Fibroblast of gingiva (primary cell): Measurements from ENCODE around the gene CELF4.

Experiments
- DNase-seq: peaks from one replicate; pipeline ENCODE4 v3.0.0-alpha.2; 2011; ENCODE audit warnings: low read depth

CELF4 gene

DNA sequence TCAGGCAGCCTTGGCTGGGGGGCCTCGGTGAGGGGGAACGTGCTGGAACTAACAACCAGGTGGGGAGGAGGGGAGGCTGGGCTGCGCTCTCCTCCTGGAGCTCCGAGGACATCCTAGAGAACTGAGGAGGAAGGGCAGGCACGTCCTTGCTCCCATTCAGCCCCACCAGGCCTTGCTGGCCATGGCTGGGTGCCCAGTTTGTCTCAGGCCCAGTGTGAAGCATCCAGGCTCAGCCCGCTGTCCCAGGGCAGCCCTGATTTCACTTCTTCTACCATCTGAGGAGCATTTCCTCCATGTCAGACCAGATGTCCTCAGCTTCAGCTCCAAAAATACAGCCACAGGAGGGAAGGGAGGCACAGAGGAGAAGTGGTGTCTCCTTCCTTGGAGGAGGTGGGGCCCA is 125.4 kb downstream of the CELF4 start:
- no peak for DNase-seq

GRCh38 chr18:37438417-37439180 is 127.0 kb downstream of the CELF4 start:
- no peak for DNase-seq

GRCh38 chr18:37435996-37436395 is 129.6 kb downstream of the CELF4 start:
- no peak for DNase-seq

DNA sequence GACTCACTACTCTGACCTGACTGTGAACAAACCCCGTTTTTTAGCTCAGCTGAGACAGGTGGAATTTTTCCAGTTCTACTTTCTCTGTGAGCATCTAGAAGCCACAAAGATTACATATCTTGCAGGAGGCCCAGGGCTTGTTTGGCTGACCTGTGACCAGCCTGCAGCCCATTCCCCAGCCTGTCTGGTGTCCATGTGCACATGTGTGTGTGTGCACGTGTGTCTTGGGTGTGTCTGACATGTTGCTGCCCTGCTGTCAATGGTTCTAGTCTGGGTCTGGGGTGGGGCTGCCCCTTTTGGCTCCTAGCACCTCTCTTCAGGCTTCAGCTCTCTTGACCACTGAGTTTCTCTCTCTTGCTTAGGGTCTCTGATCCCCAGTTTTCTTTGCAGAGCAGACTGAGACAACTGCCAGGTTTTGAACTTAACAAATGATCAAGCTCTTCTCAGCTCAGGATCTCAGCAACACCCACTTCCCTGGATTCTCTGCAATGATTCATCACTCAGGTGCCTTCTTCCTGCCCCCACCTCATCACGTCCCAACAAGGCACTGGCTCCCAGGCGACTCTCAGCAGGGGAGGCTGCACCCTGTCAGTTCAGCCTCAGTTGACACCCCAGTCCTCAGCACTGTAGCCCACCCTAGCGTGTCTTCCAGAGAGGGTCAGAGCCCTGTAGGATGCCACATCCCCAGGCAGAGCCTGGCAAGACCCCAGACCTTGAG is 130.3 kb downstream of the CELF4 start:
- no peak for DNase-seq

- no peak for DNase-seq
Observed at GRCh38 chr18:37434161-37434860, 131.3 kb downstream of the CELF4 start.

- DNase-seq = no peak
Observed at GRCh38 chr18:37432436-37433195, 133.0 kb downstream of the CELF4 start.

- DNase-seq = no peak
Observed at GRCh38 chr18:37430357-37431076, 135.1 kb downstream of the CELF4 start.

DNA sequence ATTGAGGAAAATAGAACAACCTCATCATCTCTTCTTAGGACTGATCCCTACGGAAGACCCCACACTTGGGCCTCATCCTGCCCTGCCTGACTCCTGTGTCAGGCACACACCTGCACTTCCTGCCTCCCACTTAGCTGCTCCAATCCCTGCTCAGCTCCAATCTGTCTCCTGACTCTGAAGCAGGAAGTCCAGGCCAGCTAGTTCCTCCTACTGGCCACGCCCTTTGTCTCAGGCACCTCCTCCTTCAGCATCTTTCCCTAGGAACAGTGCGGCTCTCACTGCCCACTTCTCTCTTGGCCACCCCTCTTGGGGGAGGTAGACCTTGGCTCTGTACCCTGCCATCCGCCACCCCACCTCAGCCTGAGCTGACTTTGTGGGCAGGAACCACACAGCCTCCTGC is 135.8 kb downstream of the CELF4 start:
- no peak for DNase-seq

- no peak for DNase-seq
Observed at GRCh38 chr18:37428288-37428974, 137.2 kb downstream of the CELF4 start.

DNA sequence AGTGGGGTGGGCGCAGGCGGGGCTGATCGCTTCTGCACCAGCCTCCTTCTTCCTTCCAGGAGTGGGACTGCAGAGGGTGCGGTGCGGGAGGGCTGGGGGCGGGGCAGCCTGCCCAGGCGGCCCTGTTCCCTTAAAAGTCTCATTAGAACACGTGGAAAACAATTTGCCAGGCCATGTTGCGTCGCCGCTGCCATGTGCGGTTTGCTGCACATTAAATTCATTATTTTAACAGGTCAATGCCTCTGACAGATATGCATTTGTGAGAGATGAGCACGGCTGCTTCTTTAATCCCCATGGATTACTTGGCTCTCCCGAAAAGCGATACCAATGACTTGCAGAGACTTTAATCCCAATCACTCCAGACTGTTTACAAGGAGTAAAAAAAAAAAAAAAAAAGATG is 139.0 kb downstream of the CELF4 start:
- no peak for DNase-seq

DNA sequence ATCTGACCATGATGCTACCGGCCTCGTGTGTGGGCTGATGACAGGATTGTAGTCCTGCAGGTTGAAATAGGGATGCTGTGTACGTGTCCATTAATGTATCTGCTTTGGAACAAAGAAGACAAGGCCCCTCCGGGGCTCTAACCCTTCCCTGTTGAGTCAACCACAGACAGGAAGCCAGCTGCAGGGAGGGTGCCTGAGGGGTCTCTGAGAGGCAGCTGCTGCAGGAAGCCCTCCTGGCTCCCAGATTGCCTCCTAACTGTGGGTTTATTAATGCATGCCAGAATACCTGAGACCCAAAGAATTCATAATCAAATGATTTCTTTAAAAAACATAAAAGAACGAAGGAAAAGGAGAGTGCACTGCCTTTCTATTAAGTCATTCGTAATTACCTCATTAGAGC is 140.4 kb downstream of the CELF4 start:
- DNase-seq = no peak

DNA sequence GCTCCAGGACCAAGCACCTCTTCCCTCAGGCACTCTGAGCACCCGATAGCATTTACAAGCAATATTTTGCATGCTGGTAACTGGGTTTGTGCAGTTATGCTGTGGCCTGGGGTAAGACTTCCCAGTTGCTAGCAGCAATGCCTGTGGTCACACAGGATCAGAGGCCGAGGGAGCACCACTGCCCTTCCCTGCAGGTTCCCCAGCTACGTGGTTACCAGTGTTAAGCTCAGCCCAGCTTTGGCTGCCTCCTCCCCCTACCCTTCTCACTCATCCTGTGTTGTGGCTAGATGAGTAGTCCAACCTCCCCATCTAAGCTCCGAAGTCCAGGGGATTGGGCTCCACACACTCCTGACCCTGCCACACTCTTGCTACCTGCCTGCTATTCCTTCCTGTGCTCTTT is 141.1 kb downstream of the CELF4 start:
- no peak for DNase-seq

DNA sequence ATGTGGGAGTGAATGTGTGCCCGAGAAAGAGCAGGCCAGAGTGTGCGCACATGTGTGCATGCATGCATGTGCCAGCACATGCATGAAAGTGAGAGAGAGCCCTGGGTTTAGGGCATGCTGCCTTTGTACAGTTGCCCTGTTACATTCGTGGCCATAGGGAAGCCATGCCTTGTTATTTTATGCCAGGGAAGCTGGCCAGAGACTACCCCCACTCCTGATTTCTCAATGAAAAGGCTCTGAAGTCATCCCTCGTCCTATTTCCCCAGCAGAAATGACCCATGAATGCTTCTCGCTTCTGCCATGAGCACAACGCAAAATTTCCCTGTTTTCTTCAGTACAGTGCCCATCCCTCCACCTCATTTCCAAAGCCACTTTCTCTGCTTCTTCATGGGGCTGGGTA is 143.0 kb downstream of the CELF4 start:
- DNase-seq = no peak

GRCh38 chr18:37422116-37422515 is 143.5 kb downstream of the CELF4 start:
- no peak for DNase-seq

DNA sequence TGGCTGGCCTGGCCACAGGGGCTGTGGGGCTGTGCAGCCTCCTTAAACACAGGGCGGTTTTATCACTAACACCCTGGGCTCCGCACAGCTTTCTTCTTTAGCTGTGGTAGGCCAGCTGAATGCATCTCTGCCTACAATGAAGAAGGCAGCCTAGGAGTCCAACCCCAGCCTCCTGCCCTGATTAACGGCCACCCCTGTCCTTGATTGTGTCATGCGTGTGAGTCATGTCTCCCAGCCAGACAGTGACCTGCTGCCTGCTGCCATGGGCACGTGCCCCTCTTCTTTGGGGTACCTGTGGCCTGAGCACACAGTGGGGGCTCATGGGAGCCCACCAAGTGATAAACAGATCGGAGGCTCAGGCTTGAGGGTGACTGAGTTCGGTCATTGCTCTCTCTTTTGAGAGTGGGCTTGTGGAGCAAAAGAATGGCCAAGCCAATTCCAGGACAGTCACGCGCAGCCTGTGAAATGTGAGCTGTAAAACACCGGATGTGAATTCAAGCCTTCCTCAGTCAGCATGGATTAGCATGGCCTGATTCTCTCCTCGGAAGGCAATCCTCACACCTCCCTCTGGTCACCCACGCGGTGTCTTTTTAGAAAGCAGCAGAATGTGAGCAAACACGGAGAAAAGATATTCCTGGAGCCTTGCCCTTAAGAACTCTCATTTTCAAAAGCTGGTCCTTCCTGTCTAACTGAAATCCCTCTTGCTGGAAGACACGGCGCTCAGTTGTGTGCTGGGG is 144.1 kb downstream of the CELF4 start:
- DNase-seq = no peak

- no peak for DNase-seq
Observed at GRCh38 chr18:37420315-37420880, 145.2 kb downstream of the CELF4 start.

GRCh38 chr18:37419866-37420265 is 145.7 kb downstream of the CELF4 start:
- no peak for DNase-seq

DNA sequence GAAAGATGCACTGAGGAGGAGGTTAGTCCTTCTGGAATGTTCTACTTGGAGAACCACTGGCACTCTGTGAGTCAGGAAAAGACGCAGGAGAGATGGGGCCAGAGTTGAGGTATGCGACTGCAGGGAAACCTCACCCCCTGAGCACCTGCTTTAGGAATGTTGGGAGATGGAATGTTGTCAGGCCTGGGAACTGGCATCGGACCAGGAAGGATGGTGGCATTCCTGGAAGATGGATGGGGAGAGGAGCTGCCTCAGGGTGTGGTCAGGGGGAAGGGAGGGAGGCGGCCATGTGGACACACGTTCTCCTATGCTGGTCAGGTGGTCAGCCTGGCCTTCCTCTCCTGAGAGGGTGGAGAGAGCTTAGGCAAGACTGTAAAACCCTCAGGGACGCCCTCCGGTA is 146.3 kb downstream of the CELF4 start:
- DNase-seq = no peak

GRCh38 chr18:37414816-37415215 is 150.8 kb downstream of the CELF4 start:
- DNase-seq = no peak

DNA sequence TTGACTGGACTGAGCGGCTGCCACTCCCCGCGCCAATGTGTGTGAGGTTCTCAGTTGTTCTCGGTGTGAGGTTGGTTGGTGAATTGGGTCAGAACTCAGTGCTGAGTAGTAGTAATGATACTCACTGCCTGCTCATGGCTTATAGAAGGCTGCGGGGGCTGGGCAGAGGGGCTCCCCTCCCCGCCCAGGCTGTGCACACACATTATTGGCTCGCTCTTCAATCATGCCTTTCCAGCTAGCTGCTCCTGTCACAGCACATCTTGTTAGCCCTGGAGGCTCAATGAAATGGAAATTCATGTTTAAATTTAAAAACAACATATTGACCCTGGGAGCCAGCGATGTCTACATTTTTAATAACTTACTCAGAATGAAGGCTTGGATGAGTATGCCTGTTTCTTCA is 152.8 kb downstream of the CELF4 start:
- no peak for DNase-seq
